ENCODE data around the gene CDH15.
A peak's percentile ranks its signal among the peaks of the same experiment; 100 is the strongest.

CDH15 gene

GRCh38 chr16:89130448-89130847, 41.1 kb upstream of the CDH15 start:
- Histone ChIP-seq H3K27me3 (ENCODE audit: insufficient read depth, low read length) (no peaks in the 10 kb centered on the region), H4K20me1 (ENCODE audit: insufficient read depth, low read length) (no peaks in the 10 kb centered on the region; the same call in 1 of the 2 replicates), H3K9me3 (ENCODE audit: low read length) (peaks cover 7% of the 10 kb centered on the region), H3K9me2 (ENCODE audit: low read depth, low read length) (no peaks in the 10 kb centered on the region), H3F3A (ENCODE audit: insufficient read depth, low read length) (no peaks in the 10 kb centered on the region; the same call in 1 of the 2 replicates), H3K4me1 (ENCODE audit: insufficient read depth, low read length, severe bottlenecking) (no peaks in the 10 kb centered on the region), H3K79me2 (ENCODE audit: insufficient read depth, low read length) (peaks cover 34% of the 10 kb centered on the region), H3K4me3 (ENCODE audit: low read depth, low read length, poor library complexity, severe bottlenecking) (no peak overlapping the region), H3K4me2 (ENCODE audit: low read length) (no peak overlapping the region), H3K27ac (ENCODE audit: low read depth, low read length, poor library complexity, severe bottlenecking) (no peak overlapping the region), H2AFZ (ENCODE audit: low read length) (no peak overlapping the region), H3K36me3 (ENCODE audit: insufficient read depth, low read length) (peaks cover 97% of the 10 kb centered on the region), H3K9ac (ENCODE audit: low read length) (no peak overlapping the region)
- TF ChIP-seq, protein P1, sequence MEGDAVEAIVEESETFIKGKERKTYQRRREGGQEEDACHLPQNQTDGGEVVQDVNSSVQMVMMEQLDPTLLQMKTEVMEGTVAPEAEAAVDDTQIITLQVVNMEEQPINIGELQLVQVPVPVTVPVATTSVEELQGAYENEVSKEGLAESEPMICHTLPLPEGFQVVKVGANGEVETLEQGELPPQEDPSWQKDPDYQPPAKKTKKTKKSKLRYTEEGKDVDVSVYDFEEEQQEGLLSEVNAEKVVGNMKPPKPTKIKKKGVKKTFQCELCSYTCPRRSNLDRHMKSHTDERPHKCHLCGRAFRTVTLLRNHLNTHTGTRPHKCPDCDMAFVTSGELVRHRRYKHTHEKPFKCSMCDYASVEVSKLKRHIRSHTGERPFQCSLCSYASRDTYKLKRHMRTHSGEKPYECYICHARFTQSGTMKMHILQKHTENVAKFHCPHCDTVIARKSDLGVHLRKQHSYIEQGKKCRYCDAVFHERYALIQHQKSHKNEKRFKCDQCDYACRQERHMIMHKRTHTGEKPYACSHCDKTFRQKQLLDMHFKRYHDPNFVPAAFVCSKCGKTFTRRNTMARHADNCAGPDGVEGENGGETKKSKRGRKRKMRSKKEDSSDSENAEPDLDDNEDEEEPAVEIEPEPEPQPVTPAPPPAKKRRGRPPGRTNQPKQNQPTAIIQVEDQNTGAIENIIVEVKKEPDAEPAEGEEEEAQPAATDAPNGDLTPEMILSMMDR (IDR thresholded peaks at IDR 0.05; ENCODE audit: low read length): no peak
- TF ChIP-seq EZH2 (IDR thresholded peaks at IDR 0.05; ENCODE audit: borderline replicate concordance, low read length): no peak

- Histone ChIP-seq H3K4me2 (ENCODE audit: low read length) (no peak overlapping the region), H3K9me2 (ENCODE audit: low read depth, low read length) (no peaks in the 10 kb centered on the region), H3K36me3 (ENCODE audit: insufficient read depth, low read length) (peaks cover 97% of the 10 kb centered on the region), H3K27me3 (ENCODE audit: insufficient read depth, low read length) (no peaks in the 10 kb centered on the region), H3F3A (ENCODE audit: insufficient read depth, low read length) (no peaks in the 10 kb centered on the region; the same call in 1 of the 2 replicates), H4K20me1 (ENCODE audit: insufficient read depth, low read length) (no peaks in the 10 kb centered on the region; the same call in 1 of the 2 replicates), H3K9me3 (ENCODE audit: low read length) (peaks cover 7% of the 10 kb centered on the region), H3K9ac (ENCODE audit: low read length) (no peak overlapping the region), H3K4me1 (ENCODE audit: insufficient read depth, low read length, severe bottlenecking) (no peaks in the 10 kb centered on the region), H2AFZ (ENCODE audit: low read length) (no peak overlapping the region), H3K4me3 (ENCODE audit: low read depth, low read length, poor library complexity, severe bottlenecking) (no peak overlapping the region), H3K79me2 (ENCODE audit: insufficient read depth, low read length) (peaks cover 26% of the 10 kb centered on the region), H3K27ac (ENCODE audit: low read depth, low read length, poor library complexity, severe bottlenecking) (peak overlapping the region; percentile 50)
- TF ChIP-seq, protein P1 (IDR thresholded peaks at IDR 0.05; ENCODE audit: low read length): no peak
- TF ChIP-seq EZH2 (IDR thresholded peaks at IDR 0.05; ENCODE audit: borderline replicate concordance, low read length): no peak
Measured at GRCh38 chr16:89131783-89132182, 39.8 kb upstream of the CDH15 start.

DNA sequence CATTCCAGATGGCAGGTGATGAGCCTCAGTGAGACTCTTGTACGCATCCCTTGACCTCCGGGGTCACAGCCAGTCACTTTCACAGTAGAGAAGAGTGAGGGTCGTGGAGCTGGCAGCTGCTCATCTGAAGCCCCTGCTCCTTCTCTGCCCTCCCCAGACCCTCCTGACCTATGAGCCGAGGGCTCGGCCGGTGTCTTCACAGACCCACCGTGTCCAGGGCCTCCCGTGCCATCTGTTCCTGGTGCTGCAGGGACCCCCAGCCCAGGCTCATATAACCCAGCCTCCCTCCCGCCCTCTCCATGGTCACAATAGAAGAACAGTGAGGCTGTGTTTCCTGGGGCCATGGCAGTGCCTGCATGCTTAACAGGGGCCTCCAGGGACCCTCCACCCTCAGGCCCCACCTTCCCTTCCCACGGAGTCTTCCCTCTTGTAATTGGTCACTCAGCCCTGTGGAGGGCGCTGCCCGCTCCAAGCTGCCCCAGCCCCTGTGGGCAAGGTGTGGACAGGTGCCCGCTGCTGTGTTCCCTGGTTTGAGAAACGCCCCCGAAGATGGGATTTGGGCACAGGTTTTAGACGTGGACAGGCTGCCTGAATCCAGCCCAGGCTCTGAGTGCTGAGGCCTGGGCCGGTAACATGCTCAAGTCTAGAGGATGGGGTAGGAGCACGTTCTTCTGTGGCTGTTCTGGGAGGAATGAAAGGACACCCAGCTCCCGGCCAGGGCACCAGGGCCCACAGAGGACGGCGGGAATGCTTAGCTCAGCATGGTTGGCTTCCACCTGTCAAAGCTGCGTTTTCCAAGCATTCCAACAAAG, 39.1 kb upstream of the CDH15 start:
- peaks cover 7% of the 10 kb centered on the region for H3K9me3 ChIP-seq (ENCODE audit: low read length)
- peaks cover 94% of the 10 kb centered on the region for H3K36me3 ChIP-seq (ENCODE audit: insufficient read depth, low read length)
- no peaks in the 10 kb centered on the region for H3K4me1 ChIP-seq (ENCODE audit: insufficient read depth, low read length, severe bottlenecking)
- peaks cover 21% of the 10 kb centered on the region for H3K79me2 ChIP-seq (ENCODE audit: insufficient read depth, low read length)
- no peaks in the 10 kb centered on the region; the same call in 1 of the 2 replicates for H4K20me1 ChIP-seq (ENCODE audit: insufficient read depth, low read length)
- H3F3A ChIP-seq (ENCODE audit: insufficient read depth, low read length): no peaks in the 10 kb centered on the region; the same call in 1 of the 2 replicates
- H3K27ac ChIP-seq (ENCODE audit: low read depth, low read length, poor library complexity, severe bottlenecking): no peak overlapping the region
- no peak for TF ChIP-seq EZH2 (IDR thresholded peaks at IDR 0.05; ENCODE audit: borderline replicate concordance, low read length)
- TF ChIP-seq, protein P1 (IDR thresholded peaks at IDR 0.05; ENCODE audit: low read length): 0 out of 2 replicates have a peak, but pooled peaks have one; percentile 15
- H3K4me2 ChIP-seq (ENCODE audit: low read length): no peak overlapping the region
- no peaks in the 10 kb centered on the region for H3K27me3 ChIP-seq (ENCODE audit: insufficient read depth, low read length)
- H3K9me2 ChIP-seq (ENCODE audit: low read depth, low read length): no peaks in the 10 kb centered on the region
- no peak overlapping the region for H2AFZ ChIP-seq (ENCODE audit: low read length)
- no peak overlapping the region for H3K4me3 ChIP-seq (ENCODE audit: low read depth, low read length, poor library complexity, severe bottlenecking)
- no peak overlapping the region for H3K9ac ChIP-seq (ENCODE audit: low read length)

Measured in OCI-LY1 (cell line).